HCT116 (cell line): ENCODE measurements around the gene CHRNA7. TPM values are rescaled to one million over a fixed set of nuclear protein-coding genes. Genes with fewer than 3 reads are reported as not detected.

Experiments used
- ATAC-seq: fragments of 200-7000 bp; cut with Tn5 transposase; 2 replicates; pipeline ENCODE4 v1.9.1; 2020; ENCODE audit warnings: mild to moderate bottlenecking, moderate library complexity
- BruUV-seq: library from RNA; stranded (reverse); fragments of 400-500 nt; replicated peaks from 2 replicates; lab custom pipeline; 2021; lab: Mats Ljungman, UMichigan
- CTCF ChIA-PET: fragments of 300-600 bp; sonication (Branson Sonifier 250); formaldehyde crosslinking; loops from one replicate; lab custom pipeline; 2021; ENCODE audit warnings: antibody characterized with exemption; lab: Charles Lee
- POLR2A ChIA-PET: fragments of 300-600, 350-600 bp; sonication (Branson Sonifier 250); formaldehyde crosslinking; loops from one replicate; lab custom pipeline; 2021; ENCODE audit warnings: antibody characterized with exemption; lab: Charles Lee
- RAD21 ChIA-PET, 2 experiments: fragments of 300-600 bp; sonication (Branson Sonifier 250); formaldehyde crosslinking; loops; one replicate each; lab custom pipeline; 2023; ENCODE audit warnings: low total read pairs in 2 of 2; ENCODE audit not compliant: uncharacterized antibody in 2 of 2, unreplicated experiment in 2 of 2, low non-redundant PET in 1 of 2; lab: Charles Lee
- DNase-seq: peaks from one replicate; pipeline ENCODE4 v3.0.0-alpha.2; 2010; ENCODE audit warnings: low read depth, low spot score
- H2AFZ ChIP-seq: fragments of 200-600 bp; shearing (Covaris generic), sonication (generic); 2 replicates; pipeline ENCODE4 v1.6.1; 2017; ENCODE audit warnings: low read depth, mixed run types, mixed read lengths, antibody characterized with exemption, low read length; ENCODE audit not compliant: poor library complexity, severe bottlenecking
- H3K27ac ChIP-seq: 2 replicates; pipeline ENCODE4 v1.5.1; 2012; ENCODE audit warnings: low read depth, low read length
- H3K27me3 ChIP-seq: fragments of 200-600 bp; sonication (generic); 2 replicates; pipeline ENCODE4 v1.6.1; 2016; ENCODE audit warnings: mixed run types, low read length, mixed read lengths; ENCODE audit not compliant: insufficient read depth
- H3K36me3 ChIP-seq, 2 experiments: fragments of 200-500 bp in 1 of 2; fragments of 200-600 bp in 1 of 2; sonication (Bioruptor generic) in 1 of 2; sonication (generic) in 1 of 2; 2 replicates each; pipeline versions ENCODE4 v1.5.1 to v1.6.1; 2014 to 2016; ENCODE audit warnings: low read length in 2 of 2, inconsistent platforms in 1 of 2, mixed read lengths in 1 of 2, mixed run types in 1 of 2; ENCODE audit not compliant: insufficient read depth in 2 of 2, control insufficient read depth in 1 of 2
- H3K4me1 ChIP-seq, 2 experiments: fragments of 200-600 bp in 1 of 2; sonication (generic) in 1 of 2; 2 replicates each; pipeline versions ENCODE4 v1.5.1 to v1.6.1; 2012 to 2017; ENCODE audit warnings: low read length in 2 of 2, inconsistent platforms in 1 of 2, mild to moderate bottlenecking in 1 of 2, mixed read lengths in 1 of 2, mixed run types in 1 of 2, moderate library complexity in 1 of 2; ENCODE audit not compliant: insufficient read depth in 2 of 2, control insufficient read depth in 1 of 2
- H3K4me2 ChIP-seq: fragments of 200-600 bp; sonication (generic); 2 replicates; pipeline ENCODE4 v1.6.1; 2017; ENCODE audit warnings: mixed run types, low read length, mixed read lengths
- H3K4me3 ChIP-seq, 2 experiments: fragments of 200-600 bp in 1 of 2; sonication (generic) in 1 of 2; replicated peaks in 1 of 2; 2 replicates each; pipeline ENCODE4 v1.5.1; 2011 to 2016; ENCODE audit warnings: low read length in 2 of 2, control low read depth in 1 of 2, low read depth in 1 of 2, mild to moderate bottlenecking in 1 of 2, mixed read lengths in 1 of 2, mixed run types in 1 of 2
- H3K79me2 ChIP-seq: fragments of 200-600 bp; sonication (generic); 2 replicates; pipeline ENCODE4 v1.6.1; 2017; ENCODE audit warnings: mild to moderate bottlenecking, mixed run types, low read length, moderate library complexity, mixed read lengths; ENCODE audit not compliant: insufficient read depth
- H3K9ac ChIP-seq: fragments of 200-600 bp; sonication (generic); 2 replicates; pipeline ENCODE4 v1.6.1; 2016; ENCODE audit warnings: low read length, mixed read lengths
- H3K9me2 ChIP-seq: fragments of 200-600 bp; sonication (generic), shearing (Covaris generic); 2 replicates; pipeline ENCODE4 v1.6.1; 2017; ENCODE audit warnings: mixed run types, mild to moderate bottlenecking, moderate library complexity; ENCODE audit not compliant: insufficient read depth
- H3K9me3 ChIP-seq, 2 experiments: fragments of 200-500 bp in 1 of 2; fragments of 200-600 bp in 1 of 2; sonication (Bioruptor generic) in 1 of 2; sonication (generic) in 1 of 2; 2 replicates each; pipeline ENCODE4 v1.6.1; 2014 to 2017; ENCODE audit warnings: low read length in 2 of 2, mixed read lengths in 2 of 2, inconsistent platforms in 1 of 2, low read depth in 1 of 2, mild to moderate bottlenecking in 1 of 2, mixed run types in 1 of 2, moderate library complexity in 1 of 2; ENCODE audit not compliant: control insufficient read depth in 1 of 2, insufficient read depth in 1 of 2
- H4K20me1 ChIP-seq: fragments of 200-600 bp; sonication (generic), shearing (Covaris generic); 2 replicates; pipeline ENCODE4 v1.6.1; 2017; ENCODE audit warnings: mixed run types, mild to moderate bottlenecking, moderate library complexity; ENCODE audit not compliant: insufficient read depth
- ELF1 ChIP-seq: IDR thresholded peaks from 2 replicates; pipeline ENCODE4 v1.6.1; 2012; ENCODE audit warnings: low read depth, borderline replicate concordance
- EZH2 ChIP-seq: fragments of 200-600 bp; sonication (generic); IDR thresholded peaks from 2 replicates; pipeline ENCODE4 v1.6.1; 2017; ENCODE audit warnings: antibody characterized with exemption, mixed run types
- FOSL1 ChIP-seq: IDR thresholded peaks from 2 replicates; pipeline ENCODE4 v1.6.1; 2012; ENCODE audit warnings: low read depth
- POLR2A ChIP-seq: IDR thresholded peaks from 2 replicates; pipeline ENCODE4 v1.7.0; 2011; ENCODE audit warnings: borderline replicate concordance; ENCODE audit not compliant: insufficient read depth, insufficient read length; ENCODE audit errors: extremely low read depth
- RAD21 ChIP-seq: IDR thresholded peaks from 2 replicates; pipeline ENCODE4 v1.6.1; 2012; ENCODE audit warnings: low read depth, mild to moderate bottlenecking
- TCF7L2 ChIP-seq: IDR thresholded peaks from 2 replicates; pipeline ENCODE4 v1.7.0; 2011; ENCODE audit warnings: borderline replicate concordance, inconsistent platforms; ENCODE audit not compliant: insufficient read depth, insufficient read length; ENCODE audit errors: extremely low read depth
- ZNF274 ChIP-seq: fragments of 200-500 bp; sonication (Bioruptor generic); IDR thresholded peaks from 2 replicates; pipeline ENCODE4 v1.6.1; 2014; ENCODE audit warnings: mild to moderate bottlenecking, low read depth, low read length, inconsistent platforms
- intact Hi-C: fragments of 100-400 bp; cut with micrococcal nuclease; formaldehyde crosslinking; loops from 2 replicates; pipeline ENCODE4 v1.10.0; 2022
- total RNA-seq: library from RNA; stranded (reverse); gene quantifications from one replicate; pipeline ENCODE4 v1.2.1, GENCODE V29; 2021; ENCODE audit not compliant: unreplicated experiment
- TF ChIP-seq, protein P1 (sequence below), 3 experiments: fragments of 200-600 bp in 1 of 3; sonication (generic) in 1 of 3; IDR thresholded peaks in 2 of 3; conservative IDR thresholded peaks in 1 of 3; 2 replicates each; pipeline ENCODE4 v1.5.1; 2012 to 2017; ENCODE audit warnings: low read depth in 2 of 3, low read length in 2 of 3, antibody characterized with exemption in 1 of 3, borderline replicate concordance in 1 of 3, control low read depth in 1 of 3, mild to moderate bottlenecking in 1 of 3, mixed read lengths in 1 of 3, mixed run types in 1 of 3, moderate library complexity in 1 of 3; ENCODE audit not compliant: insufficient read depth in 1 of 3
- TF ChIP-seq, protein P2 (sequence below): IDR thresholded peaks from 2 replicates; pipeline ENCODE4 v1.6.1; 2012

Gene CHRNA7
- total RNA-seq, 1 experiment from 2014 or later = 6.8 TPM

DNA sequence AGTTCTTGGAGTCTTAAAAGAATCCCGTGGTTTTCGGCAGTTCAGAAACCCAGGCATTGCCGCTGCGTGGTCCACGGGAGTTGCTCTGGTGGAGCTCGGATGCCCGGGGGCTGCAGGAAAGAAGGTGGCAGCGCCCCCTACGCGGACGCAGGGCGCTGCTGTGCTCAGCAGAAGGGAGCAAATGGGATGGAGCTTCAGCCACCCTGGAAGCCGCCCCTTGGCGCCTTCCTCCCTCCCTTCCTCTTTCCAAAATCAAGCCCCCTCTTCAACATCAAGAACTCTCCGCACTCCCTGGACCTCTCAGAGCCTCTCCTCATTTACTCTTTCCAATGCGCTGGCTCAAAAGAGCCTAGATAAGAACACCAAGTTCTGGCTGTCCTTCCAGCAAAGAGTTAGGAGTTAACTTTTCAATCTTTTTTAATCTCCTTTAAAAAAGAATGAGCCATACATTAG is 880 bp upstream of the CHRNA7 start:
- ChIA-PET RAD21 (interaction anchor here in 1 of 2 experiments (1.0 kb wide), 1 partner anchor 52 kb away, joined by 3 read pairs; no protein-coding TSS in a partner anchor), CTCF (interaction anchor here (0.5 to 2.3 kb wide), 5 partner anchors 8 to 161 kb away, joined by 3 to 9 read pairs (median 5); no protein-coding TSS in a partner anchor)
- no peaks in the 10 kb centered on the region for H4K20me1 ChIP-seq
- DNase-seq = no peak
- H3K4me3 ChIP-seq = peak overlapping the region; percentile 39 to 51; a peak in 2 of 4 replicates
- H3K4me1 ChIP-seq = peaks cover 13 to 20% of the 10 kb centered on the region in 2 experiments
- peak overlapping the region; percentile 78 for H2AFZ ChIP-seq
- H3K36me3 ChIP-seq = no peaks in the 10 kb centered on the region
- no peaks in the 10 kb centered on the region for H3K9me2 ChIP-seq
- H3K9ac ChIP-seq = no peak overlapping the region
- no peaks in the 10 kb centered on the region for H3K9me3 ChIP-seq
- H3K27ac ChIP-seq = no peak overlapping the region
- H3K4me2 ChIP-seq = peak overlapping the region; percentile 79
- intact Hi-C loops = no loop called here
- peak; percentile 48 for ATAC-seq
- H3K27me3 ChIP-seq = no peaks in the 10 kb centered on the region
- TF ChIP-seq, protein P1, sequence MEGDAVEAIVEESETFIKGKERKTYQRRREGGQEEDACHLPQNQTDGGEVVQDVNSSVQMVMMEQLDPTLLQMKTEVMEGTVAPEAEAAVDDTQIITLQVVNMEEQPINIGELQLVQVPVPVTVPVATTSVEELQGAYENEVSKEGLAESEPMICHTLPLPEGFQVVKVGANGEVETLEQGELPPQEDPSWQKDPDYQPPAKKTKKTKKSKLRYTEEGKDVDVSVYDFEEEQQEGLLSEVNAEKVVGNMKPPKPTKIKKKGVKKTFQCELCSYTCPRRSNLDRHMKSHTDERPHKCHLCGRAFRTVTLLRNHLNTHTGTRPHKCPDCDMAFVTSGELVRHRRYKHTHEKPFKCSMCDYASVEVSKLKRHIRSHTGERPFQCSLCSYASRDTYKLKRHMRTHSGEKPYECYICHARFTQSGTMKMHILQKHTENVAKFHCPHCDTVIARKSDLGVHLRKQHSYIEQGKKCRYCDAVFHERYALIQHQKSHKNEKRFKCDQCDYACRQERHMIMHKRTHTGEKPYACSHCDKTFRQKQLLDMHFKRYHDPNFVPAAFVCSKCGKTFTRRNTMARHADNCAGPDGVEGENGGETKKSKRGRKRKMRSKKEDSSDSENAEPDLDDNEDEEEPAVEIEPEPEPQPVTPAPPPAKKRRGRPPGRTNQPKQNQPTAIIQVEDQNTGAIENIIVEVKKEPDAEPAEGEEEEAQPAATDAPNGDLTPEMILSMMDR (IDR thresholded peaks at IDR 0.05 in 2 of 3, conservative IDR thresholded peaks at IDR 0.05 in 1 of 3; ENCODE audit: borderline replicate concordance in 1 of 3, insufficient read depth in 1 of 3, low read depth in 2 of 3, low read length in 2 of 3) = peak in 2 of 3 experiments; percentile 8 to 44; a peak in 4 of 6 replicates
- TF ChIP-seq RAD21 = no peak
- no peak for TF ChIP-seq EZH2
- TF ChIP-seq ELF1 = no peak
- TF ChIP-seq, protein P2, sequence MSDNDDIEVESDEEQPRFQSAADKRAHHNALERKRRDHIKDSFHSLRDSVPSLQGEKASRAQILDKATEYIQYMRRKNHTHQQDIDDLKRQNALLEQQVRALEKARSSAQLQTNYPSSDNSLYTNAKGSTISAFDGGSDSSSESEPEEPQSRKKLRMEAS = no peak
- TF ChIP-seq POLR2A = no peak
- TF ChIP-seq, all 23 proteins: peak for 1
- H3K79me2 ChIP-seq = no peaks in the 10 kb centered on the region
- POLR2A ChIA-PET = interaction anchor here (1.2 kb wide), 1 partner anchor 13 kb away, joined by 4 read pairs; no protein-coding TSS in a partner anchor
- BruUV-seq = no TSS peak

DNA sequence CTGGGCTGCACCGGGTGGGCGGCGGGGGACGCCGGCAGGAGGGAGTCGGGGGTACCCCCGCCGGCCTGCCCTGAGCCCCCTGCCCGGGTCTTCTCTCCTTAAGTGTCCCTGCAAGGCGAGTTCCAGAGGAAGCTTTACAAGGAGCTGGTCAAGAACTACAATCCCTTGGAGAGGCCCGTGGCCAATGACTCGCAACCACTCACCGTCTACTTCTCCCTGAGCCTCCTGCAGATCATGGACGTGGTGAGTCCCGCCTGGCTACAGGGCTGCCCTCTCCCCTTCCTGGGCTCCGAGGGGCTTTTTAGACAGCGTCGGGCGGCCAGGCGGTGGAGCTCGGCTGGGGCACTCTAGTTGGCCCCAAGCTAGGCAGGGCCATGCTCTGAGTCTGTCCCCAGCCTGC is 480 bp downstream of the CHRNA7 start:
- no peaks in the 10 kb centered on the region for H3K27me3 ChIP-seq
- no peaks in the 10 kb centered on the region for H3K9me2 ChIP-seq
- RAD21 ChIA-PET = no interaction called here
- H3K36me3 ChIP-seq = no peaks in the 10 kb centered on the region
- POLR2A ChIA-PET = interaction anchor here (1.3 kb wide), 1 partner anchor 53 kb away, joined by 5 read pairs; no protein-coding TSS in a partner anchor
- H3K4me1 ChIP-seq = peaks cover 13 to 20% of the 10 kb centered on the region in 2 experiments
- BruUV-seq = no TSS peak
- H3K9me3 ChIP-seq = no peaks in the 10 kb centered on the region
- ATAC-seq = peak; percentile 36
- intact Hi-C loops = no loop called here
- H3K4me3 ChIP-seq = peak overlapping the region; percentile 50 to 61
- CTCF ChIA-PET = no interaction called here
- no peak overlapping the region for H2AFZ ChIP-seq
- H3K9ac ChIP-seq = peak overlapping the region; percentile 67
- no peak for DNase-seq
- H3K27ac ChIP-seq = peak overlapping the region; percentile 29; the same call in 1 of the 2 replicates
- no peaks in the 10 kb centered on the region for H3K79me2 ChIP-seq
- no peak for TF ChIP-seq ZNF274
- TF ChIP-seq FOSL1 = no peak
- no peak for TF ChIP-seq TCF7L2
- TF ChIP-seq, protein P1 (IDR thresholded peaks at IDR 0.05 in 2 of 3, conservative IDR thresholded peaks at IDR 0.05 in 1 of 3; ENCODE audit: borderline replicate concordance in 1 of 3, insufficient read depth in 1 of 3, low read depth in 2 of 3, low read length in 2 of 3) = no peak
- H3K4me2 ChIP-seq = peak overlapping the region; percentile 84
- H4K20me1 ChIP-seq = no peaks in the 10 kb centered on the region
